A549 (cell line): Measurements from ENCODE around the gene PCDH9.

Source experiments
- BHLHE40 ChIP-seq: IDR thresholded peaks from 2 replicates; pipeline ENCODE4 v1.6.1; 2012; ENCODE audit warnings: low read depth, low read length, inconsistent platforms
- CEBPB ChIP-seq, 2 experiments: fragments of >200 bp in 1 of 2; sonication (Bioruptor Twin) in 1 of 2; formaldehyde crosslinking in 1 of 2; IDR thresholded peaks; 2 replicates each; pipeline ENCODE4 v1.6.1; 2012 to 2016
- CTCF ChIP-seq: fragments of >200 bp; sonication (Bioruptor Twin); formaldehyde crosslinking; IDR thresholded peaks from 3 replicates; pipeline ENCODE4 v1.5.1; 2016
- JUNB ChIP-seq: fragments of >200 bp; sonication (Bioruptor Twin); formaldehyde crosslinking; IDR thresholded peaks from 2 replicates; pipeline ENCODE4 v1.6.1; 2016
- MAX ChIP-seq: IDR thresholded peaks from 2 replicates; pipeline ENCODE4 v1.6.1; 2012
- POLR2A ChIP-seq: IDR thresholded peaks from 2 replicates; pipeline ENCODE4 v1.6.1; 2012; ENCODE audit warnings: mild to moderate bottlenecking, low read length
- RCOR1 ChIP-seq: fragments of 150-350 bp; IDR thresholded peaks from 2 replicates; pipeline ENCODE4 v1.6.1; 2014; ENCODE audit warnings: antibody characterized with exemption, low read length, low read depth
- SMC3 ChIP-seq: fragments of >200 bp; sonication (Bioruptor Twin); formaldehyde crosslinking; IDR thresholded peaks from 3 replicates; pipeline ENCODE4 v1.6.1; 2018; ENCODE audit warnings: inconsistent platforms
- SREBF2 ChIP-seq: fragments of 450-650 bp; IDR thresholded peaks from 2 replicates; pipeline ENCODE4 v1.6.1; 2014; ENCODE audit warnings: mild to moderate bottlenecking, moderate library complexity
- ZSCAN20 ChIP-seq: fragments of 250-450 bp; sonication (Bioruptor Pico); IDR thresholded peaks from 2 replicates; pipeline ENCODE4 v1.8.0; 2022; ENCODE audit warnings: mild to moderate bottlenecking, moderate library complexity
- TF ChIP-seq, protein P1 (sequence below): fragments of 450-650 bp; IDR thresholded peaks from 2 replicates; pipeline ENCODE4 v1.6.1; 2014; ENCODE audit warnings: antibody characterized with exemption

DNA sequence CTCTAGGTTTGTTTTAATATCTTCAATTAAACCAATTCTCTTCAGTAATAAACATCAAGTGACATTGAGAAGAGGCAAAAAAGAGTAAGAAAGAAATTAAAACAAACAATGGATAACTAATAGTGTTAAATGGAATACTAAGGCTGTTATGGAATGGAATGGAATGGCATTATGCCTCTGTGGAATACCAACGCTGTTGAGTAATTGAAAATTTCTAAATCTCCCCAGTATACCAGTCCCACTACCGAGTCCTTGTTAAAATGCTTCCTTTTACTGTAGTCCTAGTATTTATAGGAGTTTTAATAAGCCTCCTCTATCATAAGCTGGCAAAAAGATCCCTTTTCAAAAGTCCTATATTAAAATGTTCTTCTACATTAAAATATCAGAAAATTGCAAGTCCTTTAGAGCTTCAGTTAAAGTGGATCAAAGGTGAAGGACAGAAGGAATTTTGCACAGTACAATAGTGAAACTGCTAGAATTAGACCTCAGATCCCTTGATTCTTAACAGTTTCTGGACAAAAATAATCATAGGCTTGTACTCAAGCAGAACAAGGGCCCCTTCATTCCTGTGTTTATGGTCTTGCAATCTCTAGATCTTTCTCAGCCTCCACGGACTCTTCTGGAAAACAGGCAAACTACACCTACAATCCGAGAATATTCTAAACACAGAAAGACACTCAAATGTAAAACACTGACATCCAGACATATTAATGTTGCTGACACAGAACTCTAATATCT, 128.2 kb downstream of the PCDH9 start:
- TF ChIP-seq BHLHE40 (no peak), CTCF (no peak), SMC3 (no peak), JUNB (no peak), SREBF2 (no peak), ZSCAN20 (no peak), POLR2A (no peak), RCOR1 (no peak), CEBPB (IDR thresholded peaks at IDR 0.05) (no peak; a peak in 1 of 4 replicates), MAX (no peak)
- TF ChIP-seq, protein P1, sequence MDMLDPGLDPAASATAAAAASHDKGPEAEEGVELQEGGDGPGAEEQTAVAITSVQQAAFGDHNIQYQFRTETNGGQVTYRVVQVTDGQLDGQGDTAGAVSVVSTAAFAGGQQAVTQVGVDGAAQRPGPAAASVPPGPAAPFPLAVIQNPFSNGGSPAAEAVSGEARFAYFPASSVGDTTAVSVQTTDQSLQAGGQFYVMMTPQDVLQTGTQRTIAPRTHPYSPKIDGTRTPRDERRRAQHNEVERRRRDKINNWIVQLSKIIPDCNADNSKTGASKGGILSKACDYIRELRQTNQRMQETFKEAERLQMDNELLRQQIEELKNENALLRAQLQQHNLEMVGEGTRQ: no peak
